Naive thymus-derived CD4-positive, alpha-beta T cell (primary cell): Measurements from ENCODE around the gene MICAL2. TPM values are rescaled to one million over a fixed set of nuclear protein-coding genes. Genes with fewer than 3 reads are reported as not detected.

Experiments
- ATAC-seq: fragments of 150-1000 bp; cut with Tn5 transposase; 2 replicates; pipeline ENCODE4 v1.10.0; 2021; ENCODE audit warnings: mild to moderate bottlenecking, moderate library complexity
- CTCF ChIA-PET: fragments of 350-600 bp; sonication (Branson Sonifier 250); formaldehyde crosslinking; loops from one replicate; lab custom pipeline; 2021; ENCODE audit warnings: antibody characterized with exemption; lab: Charles Lee
- POLR2A ChIA-PET: fragments of 350-600 bp; sonication (Branson Sonifier 250); formaldehyde crosslinking; loops from one replicate; lab custom pipeline; 2021; ENCODE audit warnings: antibody characterized with exemption, inconsistent platforms; lab: Charles Lee
- DNase-seq, 9 donors: peaks; one replicate each; pipeline versions ENCODE4 v3.0.0 to v3.0.0-alpha.2; 2020 to 2022; ENCODE audit warnings: mixed read lengths in 1 of 9
- H3K27ac ChIP-seq: one replicate; pipeline ENCODE4 v1.7.0; 2013; ENCODE audit warnings: mild to moderate bottlenecking, low read depth, low read length, moderate library complexity
- H3K27me3 ChIP-seq, 2 donors: one replicate each; pipeline ENCODE4 v1.7.0; 2013; ENCODE audit warnings: low read length in 2 of 2, mild to moderate bottlenecking in 2 of 2, moderate library complexity in 2 of 2; ENCODE audit not compliant: control insufficient read depth in 2 of 2, insufficient read depth in 2 of 2
- H3K36me3 ChIP-seq, 3 experiments: 1 replicate in 2 of 3; 2 replicates in 1 of 3; pipeline ENCODE4 v1.7.0; 2013; ENCODE audit warnings: low read length in 3 of 3, mild to moderate bottlenecking in 3 of 3, moderate library complexity in 1 of 3; ENCODE audit not compliant: insufficient read depth in 3 of 3, control insufficient read depth in 2 of 3
- H3K4me1 ChIP-seq, 2 donors: one replicate each; pipeline ENCODE4 v1.7.0; 2013; ENCODE audit warnings: low read length in 2 of 2, mild to moderate bottlenecking in 2 of 2, moderate library complexity in 1 of 2; ENCODE audit not compliant: control insufficient read depth in 2 of 2, insufficient read depth in 2 of 2
- H3K4me3 ChIP-seq: 2 replicates; pipeline ENCODE4 v1.7.0; 2013; ENCODE audit warnings: mild to moderate bottlenecking, low read length
- H3K9me3 ChIP-seq, 3 experiments: 1 replicate in 2 of 3; 2 replicates in 1 of 3; pipeline ENCODE4 v1.7.0; 2013; ENCODE audit warnings: low read length in 3 of 3; ENCODE audit not compliant: control insufficient read depth in 2 of 3
- H3K27ac Mint-ChIP-seq, 9 donors: one replicate each; pipeline ENCODE4 v1.8.0; 2020 to 2022; ENCODE audit warnings: mixed read lengths in 9 of 9, mild to moderate bottlenecking in 8 of 9, moderate library complexity in 5 of 9, inconsistent platforms in 2 of 9
- H3K27me3 Mint-ChIP-seq, 5 donors: one replicate each; pipeline ENCODE4 v1.8.0; 2021 to 2022; ENCODE audit warnings: mixed read lengths in 5 of 5, mild to moderate bottlenecking in 1 of 5
- H3K36me3 Mint-ChIP-seq, 5 donors: one replicate each; pipeline ENCODE4 v1.8.0; 2020 to 2022; ENCODE audit warnings: mixed read lengths in 5 of 5, mild to moderate bottlenecking in 3 of 5, inconsistent platforms in 1 of 5
- H3K4me1 Mint-ChIP-seq, 7 donors: one replicate each; pipeline ENCODE4 v1.8.0; 2020 to 2022; ENCODE audit warnings: mixed read lengths in 7 of 7, mild to moderate bottlenecking in 3 of 7, inconsistent platforms in 1 of 7
- H3K4me3 Mint-ChIP-seq, 10 donors: one replicate each; pipeline ENCODE4 v1.8.0; 2020 to 2022; ENCODE audit warnings: mild to moderate bottlenecking in 10 of 10, mixed read lengths in 10 of 10, moderate library complexity in 6 of 10, inconsistent platforms in 2 of 10
- H3K9me3 Mint-ChIP-seq, 11 donors: one replicate each; pipeline ENCODE4 v1.8.0; 2020 to 2022; ENCODE audit warnings: mixed read lengths in 11 of 11, mild to moderate bottlenecking in 4 of 11, inconsistent platforms in 1 of 11, moderate library complexity in 1 of 11
- intact Hi-C, 2 donors: fragments of 100-400 bp; cut with micrococcal nuclease; formaldehyde crosslinking; loops; one replicate each; pipeline ENCODE4 v1.15.1; 2023
- polyA plus RNA-seq, 2 donors: library from polyadenylated mRNA; unstranded; fragments of 300-500 nt; fragmentation: Illumina TruSeq; gene quantifications; one replicate each; pipeline ENCODE4 v1.2.3, GENCODE V29; 2021
- total RNA-seq, 6 experiments: library from RNA in 5 of 6; stranded (reverse) in 5 of 6; gene quantifications; 1 replicate in 5 of 6; 2 replicates in 1 of 6; pipeline ENCODE4 v1.2.3 and lab custom pipeline; 2021 to 2026

MICAL2 gene
- total and polyA plus RNA-seq, 7 experiments from 2014 or later = 1.1 to 112 (median 7.6) TPM

DNA sequence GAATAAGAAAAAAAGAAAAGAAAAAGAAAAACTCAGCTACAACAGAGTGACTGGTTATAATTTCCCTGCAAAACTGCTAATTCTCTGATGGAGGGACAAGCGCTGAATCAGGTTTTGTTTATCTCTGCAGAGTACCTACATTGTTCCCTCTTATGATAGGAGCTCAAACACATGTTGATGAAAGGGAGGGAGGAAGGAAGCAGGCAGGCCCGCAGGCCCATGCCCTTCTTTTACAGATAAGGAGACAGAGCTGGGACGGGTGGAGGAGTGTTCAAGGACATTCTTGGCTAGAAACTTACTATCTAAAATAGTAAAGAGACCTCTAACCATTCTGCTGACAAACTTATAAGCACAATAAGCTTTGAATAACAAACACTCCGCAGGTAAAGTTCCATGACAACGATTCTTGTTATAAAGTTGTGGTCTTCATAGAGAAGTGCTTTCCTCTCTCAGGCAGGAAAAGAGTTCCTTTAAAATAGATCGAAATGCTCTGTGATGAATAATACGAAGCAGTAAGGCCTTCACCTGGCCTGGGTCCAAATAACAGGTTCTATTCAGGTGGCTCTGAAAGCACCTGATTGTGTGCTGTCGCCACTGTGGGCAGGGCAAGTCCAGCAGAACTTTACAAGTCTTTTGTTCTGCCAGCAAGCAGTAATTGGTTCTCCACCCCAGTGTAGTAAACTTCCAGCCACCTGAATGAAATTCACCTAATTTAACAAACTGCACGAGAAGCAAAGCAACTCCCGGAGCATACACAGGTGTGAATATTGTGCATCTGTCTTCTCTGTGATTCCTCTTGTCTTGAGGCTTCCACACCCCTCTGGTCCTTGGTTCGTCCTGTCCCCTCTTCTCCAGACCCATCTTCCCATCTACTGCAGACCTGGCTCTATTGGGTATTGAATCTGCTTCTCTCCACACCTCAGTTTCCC, 15.3 kb upstream of the MICAL2 start:
- Histone ChIP-seq H3K4me1 (peaks cover 7 to 8% of the 10 kb centered on the region in 2 donors), H3K27ac (no peak overlapping the region), H3K27me3 (no peaks in the 10 kb centered on the region), H3K36me3 (no peaks in the 10 kb centered on the region), H3K4me3 (no peak overlapping the region), H3K9me3 (no peaks in the 10 kb centered on the region)
- CTCF ChIA-PET = interaction anchor here (1.6 kb wide), 1 partner anchor 141 kb away, joined by 4 read pairs; no protein-coding TSS in a partner anchor
- ATAC-seq = no peak
- Mint-ChIP-seq H3K4me3 (no peak overlapping the region), H3K27ac (peak overlapping the region in 1 of 9 donors; percentile 25), H3K4me1 (peaks cover 12 to 41% (median 27%) of the 10 kb centered on the region in 7 donors), H3K36me3 (peaks cover 0 to 7% (median 0%) of the 10 kb centered on the region in 5 donors), H3K9me3 (peaks cover 0 to 4% (median 0%) of the 10 kb centered on the region in 11 donors), H3K27me3 (peaks cover 0 to 6% (median 4%) of the 10 kb centered on the region in 5 donors)
- POLR2A ChIA-PET = interaction anchor here (1.3 kb wide), 1 partner anchor 9 kb away, joined by 4 read pairs; no protein-coding TSS in a partner anchor
- intact Hi-C loops = no loop called here
- DNase-seq = no peak

DNA sequence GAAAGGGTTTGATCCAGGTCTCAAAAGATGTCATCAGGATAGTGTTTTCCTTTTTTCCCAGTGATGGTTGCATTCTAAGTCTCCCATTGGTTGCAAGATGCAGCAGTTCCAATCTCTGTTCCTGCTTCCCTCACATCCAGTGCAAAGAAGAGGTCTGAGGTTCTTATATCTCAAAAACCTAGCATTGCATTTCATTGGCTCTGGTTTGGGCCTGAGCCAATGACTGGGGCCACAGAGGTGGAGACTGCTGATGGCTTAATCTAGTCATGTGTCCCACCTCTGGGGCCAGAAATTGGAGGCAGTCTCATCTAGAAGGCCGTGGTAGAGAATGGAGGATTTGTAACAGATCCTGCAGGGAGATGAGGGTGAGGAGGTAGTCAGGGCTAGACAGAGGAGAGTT, 13.2 kb upstream of the MICAL2 start:
- no peaks in the 10 kb centered on the region for H3K27me3 ChIP-seq
- no peak for DNase-seq
- H3K36me3 ChIP-seq = no peaks in the 10 kb centered on the region
- peaks cover 0 to 10% (median 4%) of the 10 kb centered on the region in 5 donors for H3K27me3 Mint-ChIP-seq
- POLR2A ChIA-PET = no interaction called here
- no peaks in the 10 kb centered on the region for H3K9me3 ChIP-seq
- no peak for ATAC-seq
- CTCF ChIA-PET = no interaction called here
- H3K27ac Mint-ChIP-seq = no peak overlapping the region
- intact Hi-C loops = no loop called here
- peaks cover 0 to 4% (median 0%) of the 10 kb centered on the region in 11 donors for H3K9me3 Mint-ChIP-seq
- peaks cover 0 to 5% (median 0%) of the 10 kb centered on the region in 5 donors for H3K36me3 Mint-ChIP-seq
- H3K4me1 Mint-ChIP-seq = peaks cover 4 to 26% (median 12%) of the 10 kb centered on the region in 7 donors
- no peaks in the 10 kb centered on the region for H3K4me1 ChIP-seq
- H3K27ac ChIP-seq = no peak overlapping the region
- no peak overlapping the region for H3K4me3 Mint-ChIP-seq
- H3K4me3 ChIP-seq = no peak overlapping the region

DNA sequence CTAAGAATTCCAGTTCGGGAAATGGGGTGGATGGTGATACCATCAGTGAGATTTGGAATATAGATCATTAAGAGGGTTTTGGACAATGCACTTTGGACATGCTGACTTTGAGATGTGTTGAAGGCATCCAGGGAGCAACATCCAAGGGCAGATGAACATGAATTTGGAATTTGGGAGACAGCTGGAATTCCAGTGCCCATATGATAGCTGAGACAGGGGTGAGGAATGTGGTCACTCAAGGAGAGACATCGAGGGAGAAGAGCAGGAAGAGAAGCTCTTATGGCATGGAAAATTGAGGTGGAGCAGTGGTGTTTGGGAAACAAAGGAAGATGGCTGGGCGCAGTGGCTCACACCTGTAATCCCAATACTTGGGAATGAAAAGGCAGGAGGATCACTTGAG, 11.8 kb upstream of the MICAL2 start:
- H3K9me3 ChIP-seq = no peaks in the 10 kb centered on the region
- ChIA-PET CTCF (interaction anchor here (0.7 to 1.1 kb wide), 2 partner anchors 14 to 25 kb away, joined by 3 to 4 read pairs; no protein-coding TSS in a partner anchor), POLR2A (no interaction called here)
- Mint-ChIP-seq H3K9me3 (peaks cover 0 to 4% (median 0%) of the 10 kb centered on the region in 11 donors), H3K36me3 (peaks cover 0 to 5% (median 0%) of the 10 kb centered on the region in 5 donors), H3K4me3 (no peak overlapping the region), H3K4me1 (peaks cover 4 to 34% (median 12%) of the 10 kb centered on the region in 7 donors), H3K27ac (peak overlapping the region in 1 of 9 donors; percentile 17), H3K27me3 (peaks cover 0 to 14% (median 6%) of the 10 kb centered on the region in 5 donors)
- no peaks in the 10 kb centered on the region for H3K36me3 ChIP-seq
- intact Hi-C loops = no loop called here
- H3K4me1 ChIP-seq = no peaks in the 10 kb centered on the region
- no peak overlapping the region for H3K27ac ChIP-seq
- no peak for ATAC-seq
- H3K4me3 ChIP-seq = no peak overlapping the region
- no peaks in the 10 kb centered on the region for H3K27me3 ChIP-seq
- no peak for DNase-seq

DNA sequence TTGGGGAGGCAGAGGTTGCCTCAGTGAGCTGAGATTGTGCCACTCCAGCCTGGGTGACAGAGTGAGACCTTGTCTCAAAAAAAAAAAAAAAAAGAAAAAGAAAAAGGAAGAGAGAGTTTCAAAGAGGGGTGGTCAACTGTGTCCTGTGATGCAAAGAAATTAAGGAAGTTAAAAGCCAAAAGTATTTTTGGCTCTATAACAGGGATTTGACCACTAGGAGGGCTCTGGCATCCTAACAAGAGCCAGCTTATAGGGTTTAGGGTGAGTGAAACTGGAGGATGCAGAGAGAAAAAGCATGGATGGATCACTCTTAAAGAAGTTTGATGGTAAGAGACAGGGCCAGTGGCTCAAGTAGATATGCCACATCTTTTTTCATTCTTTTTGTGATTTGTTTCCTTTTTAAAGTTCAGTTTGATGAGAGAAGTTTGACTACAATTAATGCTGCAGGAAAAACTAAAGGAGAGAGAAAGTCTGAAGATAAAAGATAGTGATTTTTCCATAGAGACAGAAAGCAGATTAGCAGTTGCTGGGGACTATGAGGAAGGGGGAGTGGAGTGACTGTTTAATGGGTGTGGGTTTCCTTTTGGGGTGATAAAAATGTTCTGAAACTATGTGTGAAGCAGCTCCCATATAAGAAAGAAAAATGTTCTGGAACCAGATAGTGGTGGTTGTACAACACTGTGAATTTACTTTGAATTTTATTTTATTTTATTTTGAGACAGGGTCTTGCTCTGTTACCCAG, 11.1 kb upstream of the MICAL2 start:
- peaks cover 0 to 4% (median 0%) of the 10 kb centered on the region in 11 donors for H3K9me3 Mint-ChIP-seq
- Histone ChIP-seq H3K36me3 (no peaks in the 10 kb centered on the region), H3K4me1 (no peaks in the 10 kb centered on the region), H3K4me3 (no peak overlapping the region), H3K27me3 (no peaks in the 10 kb centered on the region), H3K27ac (no peak overlapping the region), H3K9me3 (no peaks in the 10 kb centered on the region)
- ChIA-PET CTCF (interaction anchor here (0.6 to 1.1 kb wide), 2 partner anchors 15 to 1653 kb away, joined by 3 to 4 read pairs; no protein-coding TSS in a partner anchor), POLR2A (no interaction called here)
- DNase-seq (no peak), ATAC-seq (peak; percentile 22)
- peaks cover 4 to 41% (median 10%) of the 10 kb centered on the region in 7 donors for H3K4me1 Mint-ChIP-seq
- no peak overlapping the region for H3K27ac Mint-ChIP-seq
- H3K36me3 Mint-ChIP-seq = peaks cover 0 to 5% (median 0%) of the 10 kb centered on the region in 5 donors
- H3K27me3 Mint-ChIP-seq = peaks cover 0 to 14% (median 6%) of the 10 kb centered on the region in 5 donors
- no peak overlapping the region for H3K4me3 Mint-ChIP-seq
- intact Hi-C loops = no loop called here

DNA sequence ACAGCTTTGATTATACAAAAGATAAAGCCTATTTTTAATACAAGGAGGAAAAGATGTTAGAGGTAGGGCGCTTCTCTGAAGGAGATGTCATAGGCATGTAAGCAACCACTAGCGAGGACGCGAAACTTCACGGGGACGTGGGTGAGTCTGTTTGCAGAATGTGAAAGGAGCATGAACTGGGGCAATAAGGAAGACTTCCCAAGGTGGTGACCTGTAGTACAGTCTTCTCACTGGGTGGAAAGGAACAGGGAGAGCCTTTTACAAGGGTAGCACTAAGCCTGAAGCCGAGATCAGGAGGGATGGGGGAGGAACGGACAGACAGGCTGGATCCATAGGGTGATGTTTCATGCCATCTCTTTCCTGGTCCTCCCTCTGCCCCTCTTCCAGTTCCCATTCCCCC, 10.0 kb upstream of the MICAL2 start:
- Mint-ChIP-seq H3K27me3 (peaks cover 0 to 14% (median 6%) of the 10 kb centered on the region in 5 donors), H3K9me3 (peaks cover 0 to 4% (median 0%) of the 10 kb centered on the region in 11 donors), H3K36me3 (peaks cover 0 to 5% (median 0%) of the 10 kb centered on the region in 5 donors), H3K4me3 (no peak overlapping the region), H3K27ac (no peak overlapping the region), H3K4me1 (peaks cover 3 to 47% (median 6%) of the 10 kb centered on the region in 7 donors)
- H3K27ac ChIP-seq = no peak overlapping the region
- ChIA-PET CTCF (no interaction called here), POLR2A (no interaction called here)
- no peaks in the 10 kb centered on the region for H3K4me1 ChIP-seq
- H3K4me3 ChIP-seq = no peak overlapping the region
- DNase-seq (no peak), ATAC-seq (no peak)
- intact Hi-C loops = no loop called here
- H3K9me3 ChIP-seq = no peaks in the 10 kb centered on the region
- no peaks in the 10 kb centered on the region for H3K27me3 ChIP-seq
- H3K36me3 ChIP-seq = no peaks in the 10 kb centered on the region

DNA sequence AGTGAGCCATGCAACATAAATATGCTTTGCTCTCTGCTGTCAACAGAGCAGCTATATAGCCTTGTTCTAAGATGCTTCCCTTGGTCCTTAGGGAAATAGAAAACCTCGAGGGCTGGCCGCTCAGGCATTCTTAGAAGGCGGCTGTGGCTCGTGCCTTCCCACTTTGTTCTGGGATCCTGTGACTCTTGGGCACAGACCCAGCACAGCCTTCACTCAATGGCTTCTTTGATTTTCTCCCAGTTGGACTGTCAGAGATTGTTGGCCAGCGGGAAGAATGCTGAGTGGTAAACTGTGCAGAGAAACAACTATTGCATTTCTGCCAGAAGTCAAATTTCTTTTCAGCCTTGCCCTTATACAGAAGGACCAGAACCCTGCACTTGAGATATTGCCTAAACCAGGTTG, 9.5 kb upstream of the MICAL2 start:
- intact Hi-C loops = no loop called here
- no peaks in the 10 kb centered on the region for H3K9me3 ChIP-seq
- Mint-ChIP-seq H3K4me1 (peaks cover 0 to 46% (median 6%) of the 10 kb centered on the region in 7 donors), H3K27ac (no peak overlapping the region), H3K27me3 (peaks cover 0 to 14% (median 6%) of the 10 kb centered on the region in 5 donors), H3K36me3 (peaks cover 0 to 5% (median 0%) of the 10 kb centered on the region in 5 donors), H3K9me3 (peaks cover 0 to 4% (median 0%) of the 10 kb centered on the region in 11 donors), H3K4me3 (no peak overlapping the region)
- DNase-seq (no peak), ATAC-seq (no peak)
- POLR2A ChIA-PET = no interaction called here
- no peak overlapping the region for H3K4me3 ChIP-seq
- H3K27me3 ChIP-seq = no peaks in the 10 kb centered on the region
- CTCF ChIA-PET = no interaction called here
- H3K27ac ChIP-seq = no peak overlapping the region
- no peaks in the 10 kb centered on the region for H3K36me3 ChIP-seq
- no peaks in the 10 kb centered on the region for H3K4me1 ChIP-seq
